Mucosa of gallbladder (tissue), 1 donor: ENCODE data around the gene DEPDC1B. TPM values are rescaled to one million over a fixed set of nuclear protein-coding genes. Genes with fewer than 3 reads are reported as not detected.
"Not testable (repeated sequence)": the region's sequence is repeated elsewhere in the genome, so short reads cannot be mapped to it uniquely, and the experiment has no call there.

Source experiments
- DNase-seq: peaks from one replicate; pipeline ENCODE4 v3.0.0-alpha.2; 2020; ENCODE audit warnings: low spot score
- total RNA-seq: library from RNA; stranded (reverse); gene quantifications from one replicate; pipeline ENCODE4 v1.2.1, GENCODE V29; 2021
- donor health status: DM: no; HTN: no; CAD: no.

The DEPDC1B gene
- total RNA-seq, 1 donor from 2014 or later = 117 TPM

- no peak for DNase-seq
Measured at GRCh38 chr5:60586307-60586901, 113.6 kb downstream of the DEPDC1B start.

- DNase-seq = no peak
Measured at GRCh38 chr5:60585618-60586017, 114.3 kb downstream of the DEPDC1B start.

DNA sequence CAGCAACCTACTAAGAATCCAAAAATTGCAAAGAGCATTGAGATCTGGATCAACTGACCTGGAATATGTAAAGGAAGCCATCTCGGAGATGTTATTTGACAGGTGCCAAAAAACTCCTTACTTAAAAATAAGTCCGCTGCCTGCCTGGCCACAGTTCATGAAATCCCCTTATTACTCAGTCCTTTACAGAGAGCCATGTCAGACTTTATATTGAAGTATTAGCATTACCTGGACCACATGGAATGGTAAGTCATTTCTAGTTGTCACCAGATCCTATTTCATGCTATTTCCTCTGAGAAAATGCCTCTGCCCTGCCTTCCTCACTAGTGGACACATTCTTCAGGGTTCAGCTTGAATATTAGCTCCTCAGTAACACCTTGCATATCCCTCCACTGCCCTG, 115.7 kb downstream of the DEPDC1B start:
- no peak for DNase-seq

GRCh38 chr5:60583616-60584015, 116.3 kb downstream of the DEPDC1B start:
- no peak for DNase-seq

DNA sequence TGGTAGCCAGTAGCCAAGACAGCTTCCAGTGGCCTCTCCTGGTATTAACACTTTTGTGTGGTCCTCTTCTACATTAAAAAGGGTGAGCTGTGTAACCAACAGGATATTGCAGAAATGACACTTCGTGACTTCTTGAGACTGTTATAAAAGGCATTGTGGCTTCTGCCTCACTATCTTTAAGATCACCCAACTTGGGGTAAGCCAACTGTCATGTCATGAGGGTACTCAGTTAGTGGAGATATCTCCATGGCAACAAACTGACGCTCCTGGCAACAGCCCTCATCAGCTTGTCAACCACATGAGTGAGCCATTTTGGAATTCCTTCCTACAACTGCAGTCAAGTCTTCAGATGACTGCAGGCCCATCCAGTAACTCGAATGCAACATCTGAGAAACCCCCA, 121.7 kb downstream of the DEPDC1B start:
- DNase-seq = no peak

DNA sequence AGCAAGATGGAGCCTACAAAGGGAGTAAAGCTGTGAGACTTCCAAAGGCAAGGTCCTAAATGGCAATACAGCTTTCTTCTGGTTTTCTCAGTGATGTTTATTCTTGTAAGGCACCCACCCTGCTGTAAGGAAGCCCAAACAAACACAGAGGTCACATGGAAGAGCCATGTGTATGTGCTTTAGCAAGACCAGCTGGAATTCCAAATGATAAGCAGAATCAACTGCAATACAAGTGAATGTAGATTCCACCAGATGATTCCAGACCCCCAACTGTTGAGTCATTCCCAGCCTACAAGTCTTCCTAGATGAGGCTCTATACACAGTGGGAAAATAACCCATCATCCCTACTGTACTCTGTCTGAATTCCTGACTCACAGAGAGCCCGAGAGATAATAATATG, 122.8 kb downstream of the DEPDC1B start:
- DNase-seq = no peak

DNA sequence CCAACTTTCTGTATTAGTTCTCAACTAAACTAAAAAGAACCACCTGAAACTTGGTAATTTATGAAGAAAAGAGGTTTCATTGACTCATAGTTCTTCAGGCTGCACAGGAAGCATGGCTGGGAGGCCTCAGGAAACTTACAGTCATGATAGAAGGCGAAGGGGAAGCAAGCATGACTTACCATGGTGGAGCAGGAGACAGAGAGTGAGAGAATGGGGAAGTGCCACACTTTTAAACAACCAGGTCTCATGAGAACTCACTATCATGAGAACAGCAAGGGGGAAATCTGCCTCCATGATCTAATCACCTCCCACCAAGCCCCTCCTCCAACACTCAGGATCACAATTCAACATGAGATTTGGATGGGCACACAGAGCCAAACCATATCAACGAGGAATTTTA, 123.5 kb downstream of the DEPDC1B start:
- DNase-seq = no peak

DNA sequence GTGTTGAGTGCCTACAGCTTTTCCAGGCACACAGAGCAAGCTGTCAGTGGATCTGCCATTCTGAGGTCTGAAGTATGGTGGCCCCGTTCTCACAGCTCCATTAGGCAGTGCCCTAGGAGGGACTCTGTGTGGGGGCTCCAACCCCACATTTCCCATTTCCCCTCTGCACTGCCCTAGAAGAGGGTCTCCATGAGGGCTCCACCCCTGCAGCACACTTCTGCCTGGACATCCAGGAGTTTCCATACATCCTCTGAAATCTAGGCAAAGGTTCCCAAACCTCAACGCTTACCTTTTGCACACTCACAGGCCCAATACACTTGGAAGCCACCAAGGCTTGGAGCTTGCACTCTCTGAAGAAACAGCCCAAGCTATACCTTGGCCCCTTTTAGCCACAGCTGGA, 131.3 kb downstream of the DEPDC1B start:
- DNase-seq = no peak

DNA sequence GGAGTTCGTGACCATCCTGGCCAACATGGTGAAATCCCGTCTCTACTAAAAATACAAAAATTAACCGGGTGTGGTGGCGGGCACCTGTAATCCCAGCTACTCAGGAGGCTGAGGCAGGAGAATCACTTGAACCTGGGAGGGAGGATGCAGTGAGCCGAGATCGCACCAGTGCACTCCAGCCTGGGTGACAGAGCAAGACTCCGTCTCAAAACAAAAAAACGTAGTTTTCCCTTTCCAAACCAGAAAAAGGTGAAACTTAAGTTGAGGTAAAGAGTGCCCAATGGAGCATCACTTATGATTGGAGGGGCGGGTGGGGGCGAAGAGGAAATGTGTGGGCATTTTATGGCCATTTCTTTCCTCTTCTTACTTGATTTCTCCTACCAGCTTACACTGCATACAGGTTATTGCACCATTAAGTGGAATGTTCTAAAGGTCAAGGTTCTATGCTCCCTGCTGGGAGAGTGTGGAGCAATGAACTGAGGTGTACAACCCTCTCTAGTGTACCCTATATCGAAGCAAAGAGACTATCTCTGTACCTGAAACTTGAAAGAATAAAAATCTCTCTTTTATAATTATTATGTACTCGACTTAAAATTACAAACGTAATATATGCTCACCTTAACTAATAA, 136.2 kb downstream of the DEPDC1B start:
- no peak for DNase-seq

DNA sequence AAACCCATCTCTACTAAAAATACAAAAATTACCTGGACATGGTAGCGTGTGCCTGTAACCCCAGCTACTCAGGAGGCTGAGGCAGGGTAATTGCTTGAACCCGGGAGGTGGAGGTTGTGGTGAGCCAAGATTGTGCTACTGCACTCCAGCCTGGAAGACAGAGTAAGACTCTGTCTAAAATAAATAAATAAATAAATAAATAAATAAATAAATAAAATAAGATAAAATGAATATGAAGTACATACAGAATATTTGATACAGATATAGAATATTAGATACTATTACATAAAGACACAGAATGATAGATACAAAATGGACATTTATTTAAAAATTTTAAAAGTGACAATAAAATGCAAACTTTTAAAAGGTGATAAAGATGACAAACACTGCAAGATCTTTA, 146.7 kb downstream of the DEPDC1B start:
- not testable (repeated sequence) for DNase-seq

DNA sequence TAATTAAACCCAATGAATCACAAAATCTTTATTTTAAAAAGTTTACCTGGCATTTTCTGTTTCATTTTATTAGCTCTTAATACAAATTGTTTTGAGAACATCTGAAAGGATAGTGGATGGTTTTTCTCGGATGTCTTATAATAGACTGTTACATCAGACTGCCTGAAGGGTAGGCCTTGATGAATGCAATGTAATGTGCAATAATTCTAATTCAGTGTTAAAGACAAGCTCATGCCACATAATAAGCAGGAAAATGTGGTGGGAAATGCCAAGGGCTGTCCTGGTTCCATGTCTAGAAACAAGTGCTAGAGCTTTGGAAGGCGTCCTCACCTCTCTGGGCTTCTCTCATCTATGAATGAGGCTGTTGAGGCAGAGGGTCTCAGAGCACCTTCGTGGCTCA, 148.1 kb downstream of the DEPDC1B start:
- DNase-seq = no peak

GRCh38 chr5:60551250-60551649, 148.7 kb downstream of the DEPDC1B start:
- no peak for DNase-seq

GRCh38 chr5:60550311-60550710, 149.7 kb downstream of the DEPDC1B start:
- DNase-seq = no peak

DNA sequence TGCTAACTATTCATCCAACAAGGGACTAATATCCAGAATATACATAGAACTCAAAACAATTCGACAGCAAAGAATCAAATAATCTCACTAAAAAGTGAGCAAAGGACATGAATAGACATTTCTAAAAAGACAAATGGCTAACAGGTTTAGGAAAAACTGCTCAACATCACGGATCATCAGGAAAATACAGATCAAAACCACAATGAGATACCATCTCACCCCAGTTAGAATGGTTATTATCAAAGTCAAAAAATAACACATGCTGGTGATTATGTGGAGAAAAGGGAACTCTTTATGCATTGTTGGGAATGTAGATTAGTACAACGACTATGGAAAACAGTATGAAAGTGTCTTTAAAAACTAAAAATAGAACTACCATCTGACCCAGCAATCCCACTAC, 150.1 kb downstream of the DEPDC1B start:
- DNase-seq = no peak

Other genes starting within 250 kb of the DEPDC1B start
- 66.8 TPM for gene ELOVL7, start 144.1 kb upstream of the DEPDC1B start, total RNA-seq
- gene ERCC8, start 244.9 kb upstream of the DEPDC1B start, total RNA-seq = 5.7 TPM
- gene NDUFAF2, start 245.0 kb upstream of the DEPDC1B start, total RNA-seq = 14.4 TPM